Measurements from ENCODE around the gene BST2. TPM values are rescaled to one million over a fixed set of nuclear protein-coding genes. Genes with fewer than 3 reads are reported as not detected.

Gene BST2
- total RNA-seq, 4 donors from 2014 or later, result 61.5 to 153 (median 92.1) TPM

- no peak for TF ChIP-seq CTCF (IDR thresholded peaks at IDR 0.05; ENCODE audit: low read depth)
Measured at GRCh38 chr19:17404621-17405249, 695 bp downstream of the BST2 start.

- no peak for TF ChIP-seq CTCF (IDR thresholded peaks at IDR 0.05; ENCODE audit: low read depth)
Measured at GRCh38 chr19:17404015-17404414, 1.4 kb downstream of the BST2 start.

GRCh38 chr19:17402982-17403855, 2.2 kb downstream of the BST2 start:
- TF ChIP-seq CTCF (IDR thresholded peaks at IDR 0.05; ENCODE audit: low read depth), result no peak

GRCh38 chr19:17401628-17402027, 3.8 kb downstream of the BST2 start:
- no peak for TF ChIP-seq CTCF (IDR thresholded peaks at IDR 0.05; ENCODE audit: low read depth)

- TF ChIP-seq CTCF (IDR thresholded peaks at IDR 0.05; ENCODE audit: low read depth), result no peak
Measured at GRCh38 chr19:17398902-17399527, 6.4 kb downstream of the BST2 start.

- TF ChIP-seq CTCF (IDR thresholded peaks at IDR 0.05; ENCODE audit: low read depth), result no peak
Measured at GRCh38 chr19:17394891-17395415, 10.5 kb downstream of the BST2 start.

GRCh38 chr19:17393914-17394313, 11.5 kb downstream of the BST2 start, which contains the start of gene CCDC194:
CCDC194 (minus strand) TSS chr19:17394196; CDS start chr19:17394158, 38 bp downstream.
- TF ChIP-seq CTCF (IDR thresholded peaks at IDR 0.05; ENCODE audit: low read depth), result no peak

Data from subcutaneous adipose tissue (tissue), 4 donors.